Measurements from ENCODE around the gene SNX10.
A peak's percentile ranks its signal among the peaks of the same experiment; 100 is the strongest.

The SNX10 gene

DNA sequence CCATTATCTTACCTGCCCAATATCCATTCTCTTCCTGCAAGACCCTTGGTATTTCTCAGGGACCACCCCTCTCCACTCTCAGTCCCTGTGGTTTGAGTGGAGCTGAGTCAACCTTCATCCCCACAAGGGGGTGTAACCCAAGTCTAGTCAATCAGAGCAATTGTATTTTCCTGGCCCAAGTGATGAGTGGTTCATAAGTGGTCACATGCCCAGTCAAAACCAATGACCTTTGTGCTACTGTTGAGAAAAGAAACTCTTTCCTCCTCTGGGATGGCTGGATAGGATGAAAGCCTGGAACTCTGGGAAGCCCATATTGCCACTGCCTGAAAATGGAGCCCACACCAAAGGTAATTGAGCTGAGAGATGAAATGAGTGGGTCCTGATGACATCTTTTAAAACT lies 93.6 kb downstream of the SNX10 start:
- no peak overlapping the region for H3K4me3 Mint-ChIP-seq
- no peaks in the 10 kb centered on the region for H3K9me3 Mint-ChIP-seq
- H3K27ac Mint-ChIP-seq, result no peak overlapping the region
- ATAC-seq, result no peak
- no peaks in the 10 kb centered on the region for H3K36me3 Mint-ChIP-seq
- peaks cover 6% of the 10 kb centered on the region for H3K4me1 Mint-ChIP-seq
- DNase-seq (ENCODE audit: low spot score in 2 of 2), result no peak

DNA sequence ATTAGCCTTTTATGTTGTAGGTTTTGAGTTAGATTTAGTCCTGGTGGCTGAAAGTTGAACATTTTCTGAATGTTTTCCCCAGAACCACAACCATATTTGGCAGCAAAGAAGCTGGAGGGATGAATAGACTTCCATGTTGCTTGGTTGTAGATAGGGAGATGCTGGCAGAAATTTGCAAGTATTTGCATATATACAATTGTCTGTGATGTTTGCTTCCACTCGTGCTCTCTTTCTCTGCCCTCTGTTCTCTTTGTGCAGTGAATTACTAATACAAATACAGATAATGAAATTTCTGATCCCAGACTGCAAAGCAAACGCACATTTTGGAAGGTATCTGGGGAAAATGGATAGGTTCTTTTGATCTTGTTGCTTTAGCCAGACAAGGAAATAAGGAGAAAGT lies 96.1 kb downstream of the SNX10 start:
- H3K27ac Mint-ChIP-seq, result no peak overlapping the region

DNA sequence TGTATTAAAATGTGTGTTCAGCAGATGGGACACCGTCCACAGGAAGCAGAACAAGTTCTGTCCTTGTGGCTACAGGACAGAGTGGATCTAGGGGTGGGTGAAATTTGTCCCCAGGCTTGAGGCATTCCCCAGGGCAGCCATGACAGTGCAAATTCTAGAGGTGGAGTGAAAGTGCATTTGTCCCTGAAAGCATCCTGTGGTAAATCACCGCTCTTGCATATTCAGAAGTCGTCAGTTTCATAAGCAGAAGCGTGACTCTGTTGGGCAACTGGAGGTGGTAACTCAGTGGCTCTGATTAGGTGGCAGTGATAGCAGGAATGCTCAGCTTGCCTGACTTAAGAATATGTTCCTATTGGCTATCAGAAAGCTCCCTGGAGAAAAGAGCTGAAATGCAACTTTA lies 96.6 kb downstream of the SNX10 start:
- Mint-ChIP-seq H3K9me3 (no peaks in the 10 kb centered on the region), H3K36me3 (no peaks in the 10 kb centered on the region), H3K4me3 (no peak overlapping the region), H3K27ac (no peak overlapping the region), H3K4me1 (peaks cover 6% of the 10 kb centered on the region)
- no peak for DNase-seq (ENCODE audit: low spot score in 2 of 2)
- peak; percentile 80 for ATAC-seq

More for the DNA sequence above, 96.1 kb downstream of the SNX10 start:
- Mint-ChIP-seq H3K36me3 (no peaks in the 10 kb centered on the region), H3K4me1 (peaks cover 6% of the 10 kb centered on the region), H3K9me3 (no peaks in the 10 kb centered on the region), H3K4me3 (no peak overlapping the region)
- DNase-seq (ENCODE audit: low spot score in 2 of 2), result no peak
- no peak for ATAC-seq

DNA sequence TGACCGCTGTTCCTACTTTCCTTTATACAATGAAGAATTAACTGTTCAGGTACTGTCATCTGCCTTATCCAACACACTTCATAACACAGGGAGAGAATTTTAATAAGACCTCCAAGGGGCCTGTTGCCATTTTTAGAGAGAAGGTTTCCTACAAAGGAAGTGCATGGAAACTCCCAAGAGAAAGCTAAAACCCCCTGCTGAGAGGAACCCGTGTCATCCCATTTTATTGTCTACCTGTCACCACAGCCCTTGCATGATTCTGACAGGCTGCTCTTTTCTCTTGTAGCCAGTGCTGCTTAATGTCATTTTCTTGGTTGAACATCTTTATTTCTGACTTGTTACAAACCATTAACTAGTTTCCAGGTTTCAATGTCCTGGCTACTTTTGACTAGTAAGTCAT lies 98.4 kb downstream of the SNX10 start:
- Mint-ChIP-seq H3K9me3 (no peaks in the 10 kb centered on the region), H3K27ac (no peak overlapping the region), H3K4me1 (peaks cover 6% of the 10 kb centered on the region), H3K4me3 (no peak overlapping the region), H3K36me3 (no peaks in the 10 kb centered on the region)
- DNase-seq (ENCODE audit: low spot score in 2 of 2), result no peak
- no peak for ATAC-seq

DNA sequence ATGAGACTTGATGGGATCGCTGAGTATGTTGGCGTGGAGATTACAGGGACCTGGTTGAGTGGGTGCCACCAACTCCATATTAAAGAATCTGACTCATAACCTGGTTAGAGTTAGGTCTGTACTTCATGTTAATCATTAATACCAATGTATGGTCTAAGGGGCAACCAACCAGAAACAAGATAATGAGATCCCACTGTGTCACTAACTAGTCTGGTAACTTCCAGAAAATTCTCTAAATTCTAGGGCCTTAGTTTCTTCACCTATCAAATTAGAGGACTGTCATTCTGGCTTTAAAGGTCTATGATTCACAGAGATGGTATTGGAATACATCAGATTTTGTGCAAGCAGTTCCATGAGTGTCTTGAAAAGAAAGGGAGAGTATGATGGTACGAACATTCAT lies 102.2 kb downstream of the SNX10 start:
- no peaks in the 10 kb centered on the region for H3K36me3 Mint-ChIP-seq
- DNase-seq (ENCODE audit: low spot score in 2 of 2) (no peak), ATAC-seq (no peak)
- H3K4me1 Mint-ChIP-seq, result peaks cover 8% of the 10 kb centered on the region
- no peak overlapping the region for H3K4me3 Mint-ChIP-seq
- no peak overlapping the region for H3K27ac Mint-ChIP-seq
- no peaks in the 10 kb centered on the region for H3K9me3 Mint-ChIP-seq

DNA sequence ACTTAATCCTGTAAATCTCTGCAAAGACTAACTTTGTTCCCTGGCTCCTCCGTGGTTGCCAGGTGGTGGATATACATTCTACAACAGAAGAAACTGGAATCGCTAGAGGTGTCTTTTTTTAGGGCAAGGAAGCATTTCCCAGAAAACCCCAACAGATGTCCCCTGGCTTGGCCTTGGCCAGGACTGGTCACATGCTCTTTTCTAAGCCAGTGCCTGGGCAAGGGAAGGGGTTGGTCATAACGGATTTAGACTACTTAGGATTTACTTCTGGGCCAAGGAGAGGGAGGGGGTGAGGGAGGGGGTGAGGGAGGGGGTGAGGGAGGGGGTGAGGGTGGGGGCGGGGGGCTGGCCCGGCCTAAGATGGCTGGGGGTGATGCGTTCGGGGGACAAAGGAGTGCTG lies 105.7 kb downstream of the SNX10 start:
- Mint-ChIP-seq H3K36me3 (no peaks in the 10 kb centered on the region), H3K4me1 (peaks cover 15% of the 10 kb centered on the region), H3K4me3 (peak overlapping the region; percentile 83), H3K9me3 (no peaks in the 10 kb centered on the region), H3K27ac (no peak overlapping the region)
- no peak for ATAC-seq
- no peak for DNase-seq (ENCODE audit: low spot score in 2 of 2)

DNA sequence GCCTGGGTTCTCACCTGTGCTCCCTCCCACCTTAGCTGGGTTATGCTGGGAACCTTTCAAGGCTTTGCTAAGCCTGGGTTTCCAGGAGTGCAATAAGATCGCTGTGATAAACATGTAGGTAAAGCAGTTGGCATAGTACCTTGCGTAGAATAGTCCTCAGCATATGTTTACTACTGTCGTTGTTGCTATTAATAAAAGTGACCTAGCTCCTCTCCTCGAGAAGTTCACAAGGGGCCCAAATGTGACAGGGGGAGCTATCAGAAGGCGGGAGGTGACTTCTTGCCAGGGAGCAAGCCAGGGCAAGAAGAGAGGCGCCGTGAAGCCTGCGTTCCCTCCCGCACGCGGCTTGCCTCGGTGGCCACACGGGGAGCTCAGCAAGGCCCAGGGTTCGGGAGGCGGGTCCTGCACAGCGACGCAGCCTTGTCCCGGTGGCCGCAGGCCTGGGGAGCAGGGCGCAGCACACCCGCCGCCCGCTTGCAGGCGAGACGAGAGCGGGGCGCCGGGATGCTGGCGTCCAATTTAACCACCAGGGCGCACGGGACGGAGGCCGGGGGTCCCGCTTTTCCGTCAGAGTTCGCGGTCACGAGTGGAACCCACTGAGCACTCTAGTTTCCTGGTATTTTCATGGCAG lies 106.2 kb downstream of the SNX10 start:
- no peaks in the 10 kb centered on the region for H3K9me3 Mint-ChIP-seq
- peaks cover 15% of the 10 kb centered on the region for H3K4me1 Mint-ChIP-seq
- no peaks in the 10 kb centered on the region for H3K36me3 Mint-ChIP-seq
- H3K27ac Mint-ChIP-seq, result no peak overlapping the region
- H3K4me3 Mint-ChIP-seq, result peak overlapping the region; percentile 83
- DNase-seq (ENCODE audit: low spot score in 2 of 2) (peak; percentile 10 to 52), ATAC-seq (peak; percentile 55)

DNA sequence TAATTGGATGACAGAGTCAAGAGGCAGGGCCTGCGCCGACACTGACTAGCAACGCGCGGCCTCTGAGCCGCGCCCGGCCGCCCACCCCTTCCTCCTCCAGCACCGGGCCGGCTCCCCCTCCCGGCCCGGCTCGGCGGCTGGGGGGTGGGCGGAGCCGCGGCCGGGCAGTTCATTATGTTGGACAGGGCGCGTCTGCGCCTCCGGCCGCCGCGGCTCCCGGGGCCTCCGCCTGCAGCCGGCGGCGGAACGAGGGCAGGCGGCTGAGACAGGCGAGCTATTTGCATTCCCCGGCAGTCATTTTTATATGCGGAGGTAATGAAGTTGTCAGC lies 106.7 kb downstream of the SNX10 start:
- peak in 1 of 2 donors; percentile 15 for DNase-seq (ENCODE audit: low spot score in 2 of 2)
- Mint-ChIP-seq H3K4me3 (peak overlapping the region; percentile 83), H3K27ac (peak overlapping the region; percentile 82), H3K9me3 (no peaks in the 10 kb centered on the region), H3K4me1 (peaks cover 15% of the 10 kb centered on the region), H3K36me3 (no peaks in the 10 kb centered on the region)
- ATAC-seq, result peak; percentile 85

DNA sequence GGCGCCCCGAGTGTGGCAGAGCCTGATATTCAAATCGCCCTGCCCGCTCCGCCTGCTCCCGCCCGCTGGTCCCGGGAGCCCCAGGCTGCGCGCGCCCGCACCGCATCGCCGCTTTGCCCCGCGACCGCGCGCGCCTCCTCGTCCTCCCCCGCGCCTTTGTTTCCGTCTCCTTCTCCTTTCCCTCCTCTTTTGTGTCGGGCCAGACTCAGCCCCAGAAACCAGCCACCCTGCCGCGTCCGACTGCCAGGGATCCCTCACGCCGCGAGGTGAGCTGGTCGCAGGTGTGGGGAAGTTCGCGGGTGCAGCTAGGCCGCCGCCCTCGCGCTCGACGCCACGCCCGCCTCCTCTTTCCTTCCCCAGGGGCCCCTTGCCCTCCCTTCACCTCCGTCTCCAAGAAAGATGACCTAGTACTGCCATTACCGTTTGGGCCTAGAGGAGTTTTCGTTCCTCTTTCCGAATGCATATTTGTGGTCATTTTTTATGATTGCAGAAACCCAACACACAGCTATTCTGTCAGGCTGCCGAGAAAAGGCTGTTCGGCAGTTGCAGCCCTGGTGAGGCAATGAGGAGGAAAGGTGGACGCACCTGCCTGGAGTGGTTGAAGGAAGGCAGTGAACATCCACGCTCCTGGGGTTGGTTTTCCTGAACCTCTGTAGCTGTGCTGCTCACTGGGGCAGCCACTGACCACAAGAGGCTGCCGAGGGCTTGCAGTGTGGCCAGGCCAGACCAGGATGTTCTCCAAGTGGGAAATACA lies 107.3 kb downstream of the SNX10 start:
- Mint-ChIP-seq H3K36me3 (no peaks in the 10 kb centered on the region), H3K9me3 (no peaks in the 10 kb centered on the region), H3K4me1 (peaks cover 15% of the 10 kb centered on the region), H3K4me3 (peak overlapping the region; percentile 83), H3K27ac (peak overlapping the region; percentile 82)
- DNase-seq (ENCODE audit: low spot score in 2 of 2) (peak in 1 of 2 donors; percentile 59), ATAC-seq (peak; percentile 75)

DNA sequence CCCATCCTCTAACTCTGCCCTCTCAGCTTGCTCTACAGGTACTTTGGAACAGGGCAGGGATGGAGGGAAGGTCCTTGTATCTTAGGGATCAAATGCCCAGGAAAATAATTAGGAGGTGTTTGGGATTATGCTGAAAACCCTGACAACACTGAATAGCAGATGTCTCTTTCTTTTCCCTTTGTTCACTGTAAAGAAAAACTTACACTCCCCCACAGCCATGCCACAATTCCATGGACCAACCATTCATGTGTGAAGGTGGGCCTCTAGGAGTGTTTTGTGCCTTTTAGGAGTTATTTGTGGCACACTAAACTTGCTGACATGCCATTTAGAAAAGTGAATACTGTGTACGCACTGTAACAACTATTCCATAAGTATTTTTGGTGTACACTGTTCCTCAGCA lies 108.1 kb downstream of the SNX10 start:
- ATAC-seq (no peak), DNase-seq (ENCODE audit: low spot score in 2 of 2) (no peak)
- Mint-ChIP-seq H3K9me3 (no peaks in the 10 kb centered on the region), H3K36me3 (no peaks in the 10 kb centered on the region), H3K4me3 (peak overlapping the region; percentile 83), H3K27ac (no peak overlapping the region), H3K4me1 (peaks cover 15% of the 10 kb centered on the region)

DNA sequence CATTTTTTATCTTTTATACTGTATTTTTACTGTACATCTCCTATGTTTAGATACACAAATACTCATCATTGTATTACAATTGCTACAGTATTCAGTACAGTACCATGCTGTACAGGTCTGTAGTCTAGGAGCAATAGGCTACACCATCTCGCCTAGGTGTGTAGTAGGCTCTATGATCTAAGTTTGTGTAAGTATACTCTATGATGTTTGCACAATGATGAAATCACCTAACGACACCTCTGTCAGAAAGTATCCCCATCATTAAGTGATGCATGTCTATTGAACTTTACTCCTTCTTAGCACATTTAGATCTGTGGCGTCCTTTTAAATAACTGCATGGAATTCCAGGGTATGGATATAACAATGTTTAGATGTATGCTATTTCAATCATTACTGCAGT lies 112.0 kb downstream of the SNX10 start:
- DNase-seq (ENCODE audit: low spot score in 2 of 2), result no peak
- no peaks in the 10 kb centered on the region for H3K36me3 Mint-ChIP-seq
- no peak overlapping the region for H3K4me3 Mint-ChIP-seq
- no peak overlapping the region for H3K27ac Mint-ChIP-seq
- H3K4me1 Mint-ChIP-seq, result peaks cover 9% of the 10 kb centered on the region
- no peaks in the 10 kb centered on the region for H3K9me3 Mint-ChIP-seq
- ATAC-seq, result no peak

DNA sequence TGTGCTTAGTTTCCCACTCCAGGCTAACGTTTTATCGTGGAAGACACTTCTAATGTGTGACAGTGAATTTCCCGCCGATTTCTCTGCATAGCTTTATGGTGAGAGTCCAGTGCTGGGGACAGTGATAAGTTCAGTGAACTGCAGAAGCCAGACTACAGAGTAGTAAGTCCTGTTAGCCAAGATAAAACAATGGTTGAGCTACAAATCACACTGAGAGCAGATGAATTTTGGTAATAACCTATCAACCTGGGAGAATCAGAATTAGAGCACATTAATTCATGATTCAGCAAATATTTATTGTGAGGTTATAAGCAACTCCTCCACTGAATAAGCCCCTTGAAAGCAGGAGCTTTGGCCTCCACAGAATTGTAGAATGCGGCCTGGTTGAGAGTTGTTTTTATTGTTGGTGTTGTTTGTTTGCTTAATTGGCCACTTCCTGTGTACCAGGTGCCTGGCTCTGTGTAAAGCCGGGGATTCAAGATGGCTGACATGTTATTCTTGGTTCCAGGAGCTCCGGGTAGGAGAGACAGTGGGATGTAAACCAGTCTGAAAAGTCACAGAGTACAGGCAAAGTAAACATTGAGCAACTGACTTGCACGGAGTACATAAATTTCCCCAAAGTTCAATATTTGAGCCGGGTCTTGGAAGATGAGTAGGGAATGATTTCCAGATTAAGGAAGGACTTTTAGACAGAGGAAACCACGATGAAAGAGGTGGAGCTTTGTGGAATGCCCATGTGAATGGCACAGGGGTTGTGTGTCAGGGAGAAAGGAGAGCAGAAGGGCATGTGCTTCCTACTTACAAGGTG lies 112.7 kb downstream of the SNX10 start:
- no peak overlapping the region for H3K27ac Mint-ChIP-seq
- H3K36me3 Mint-ChIP-seq, result no peaks in the 10 kb centered on the region
- DNase-seq (ENCODE audit: low spot score in 2 of 2) (no peak), ATAC-seq (no peak)
- H3K4me1 Mint-ChIP-seq, result peaks cover 1% of the 10 kb centered on the region
- H3K9me3 Mint-ChIP-seq, result no peaks in the 10 kb centered on the region
- no peak overlapping the region for H3K4me3 Mint-ChIP-seq

DNA sequence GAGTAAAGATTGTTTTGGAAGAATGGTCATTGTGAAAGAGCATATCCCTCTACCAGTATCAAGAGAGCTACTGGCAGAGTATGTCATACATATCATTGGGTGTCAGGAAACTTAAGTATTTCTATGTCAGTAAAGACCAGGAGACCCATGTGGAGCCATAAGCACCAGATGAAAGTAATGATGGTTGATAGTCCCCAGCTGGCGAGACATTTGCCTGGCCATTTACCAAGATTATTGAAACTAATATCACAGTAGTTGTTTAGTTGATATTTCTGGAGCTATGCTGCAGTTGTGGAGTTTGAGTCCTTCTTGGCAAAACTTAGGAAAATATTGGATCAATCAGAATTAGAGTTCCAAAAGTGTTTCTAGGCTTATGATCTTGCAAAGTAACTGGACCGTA lies 114.8 kb downstream of the SNX10 start:
- Mint-ChIP-seq H3K36me3 (no peaks in the 10 kb centered on the region), H3K4me3 (no peak overlapping the region), H3K4me1 (no peaks in the 10 kb centered on the region), H3K9me3 (no peaks in the 10 kb centered on the region), H3K27ac (no peak overlapping the region)
- DNase-seq (ENCODE audit: low spot score in 2 of 2) (no peak), ATAC-seq (no peak)

DNA sequence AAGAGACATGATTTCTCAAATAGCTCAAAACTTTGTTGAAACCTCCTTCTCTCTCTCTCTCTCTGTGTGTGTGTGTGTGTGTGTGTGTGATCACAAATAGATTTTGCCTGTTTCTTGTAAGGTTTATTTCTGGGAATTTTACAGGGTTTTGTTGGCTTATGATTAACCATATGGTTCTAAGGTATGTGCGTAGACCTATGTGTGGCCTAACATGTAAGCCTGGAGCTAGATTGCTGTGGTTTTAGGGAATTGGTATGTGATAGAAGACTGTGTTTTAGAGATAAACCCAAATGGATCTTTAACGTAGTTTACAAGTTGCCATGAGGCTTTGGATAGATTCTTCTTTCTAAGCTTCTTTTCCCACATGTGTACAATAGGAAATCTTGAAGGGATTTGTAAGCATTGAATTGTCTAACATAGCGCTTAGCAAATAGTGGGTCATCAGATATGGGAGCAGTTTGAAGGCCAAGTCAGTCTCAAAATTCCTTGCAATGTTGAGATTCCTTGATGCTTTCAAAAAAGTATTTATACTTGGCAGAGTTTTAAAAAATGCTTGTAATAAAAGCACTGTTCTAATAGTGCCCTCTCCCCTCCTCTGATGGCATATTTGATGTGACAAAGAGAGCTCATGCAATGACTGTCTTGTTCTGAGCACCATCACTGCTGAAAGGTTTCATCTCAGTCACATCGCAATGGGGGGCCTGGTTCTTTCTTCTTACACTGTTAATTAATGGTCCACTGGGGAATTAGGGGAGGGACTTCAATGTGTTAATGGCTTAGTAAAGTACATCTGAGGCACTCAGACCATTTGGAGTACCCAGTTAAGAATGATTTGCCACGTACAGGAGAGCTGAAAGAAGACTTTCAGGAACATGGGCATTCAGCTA lies 118.2 kb downstream of the SNX10 start:
- Mint-ChIP-seq H3K9me3 (no peaks in the 10 kb centered on the region), H3K36me3 (no peaks in the 10 kb centered on the region), H3K4me3 (no peak overlapping the region), H3K27ac (no peak overlapping the region), H3K4me1 (no peaks in the 10 kb centered on the region)
- ATAC-seq (no peak), DNase-seq (ENCODE audit: low spot score in 2 of 2) (no peak)
